Lung (tissue), 12 donors: Measurements from ENCODE around the gene RNASEH2B. TPM values are rescaled to one million over a fixed set of nuclear protein-coding genes. Genes with fewer than 3 reads are reported as not detected.

Source experiments
- ATAC-seq: fragments of 200-7000 bp; cut with Tn5 transposase; one replicate; pipeline ENCODE4 v1.9.1; 2020; ENCODE audit warnings: moderate number of reproducible peaks; ENCODE audit not compliant: insufficient read depth, low FRiP score
- DNase-seq, 3 donors: peaks; one replicate each; pipeline ENCODE4 v3.0.0-alpha.2; 2013 to 2017
- H3K27ac ChIP-seq, 2 donors: one replicate each; pipeline ENCODE4 v1.5.1; 2013; ENCODE audit warnings: mild to moderate bottlenecking in 2 of 2, moderate library complexity in 2 of 2, control low read depth in 1 of 2, inconsistent platforms in 1 of 2, low read depth in 1 of 2, low read length in 1 of 2
- H3K27me3 ChIP-seq, 3 donors: one replicate each; pipeline ENCODE4 v1.5.1; 2013; ENCODE audit warnings: low read length in 2 of 3; ENCODE audit not compliant: control insufficient read depth in 3 of 3, insufficient read depth in 3 of 3
- H3K36me3 ChIP-seq, 4 donors: one replicate each; pipeline ENCODE4 v1.5.1; 2013; ENCODE audit warnings: low read length in 4 of 4, mild to moderate bottlenecking in 1 of 4, moderate library complexity in 1 of 4; ENCODE audit not compliant: control insufficient read depth in 4 of 4, insufficient read depth in 4 of 4
- H3K4me1 ChIP-seq, 5 donors: one replicate each; pipeline ENCODE4 v1.5.1; 2013; ENCODE audit warnings: low read length in 5 of 5, mild to moderate bottlenecking in 2 of 5, moderate library complexity in 1 of 5; ENCODE audit not compliant: control insufficient read depth in 5 of 5, insufficient read depth in 5 of 5
- H3K4me3 ChIP-seq: one replicate; pipeline ENCODE4 v1.5.1; 2013; ENCODE audit warnings: mild to moderate bottlenecking, control low read depth, moderate library complexity
- H3K9ac ChIP-seq, 2 donors: one replicate each; pipeline ENCODE4 v1.5.1; 2013; ENCODE audit warnings: low read length in 2 of 2, control low read depth in 1 of 2; ENCODE audit not compliant: insufficient read depth in 1 of 2
- H3K9me3 ChIP-seq, 4 donors: one replicate each; pipeline ENCODE4 v1.5.1; 2013; ENCODE audit warnings: low read length in 3 of 4, mild to moderate bottlenecking in 1 of 4, moderate library complexity in 1 of 4; ENCODE audit not compliant: control insufficient read depth in 4 of 4, insufficient read depth in 3 of 4
- WGBS, 2 donors: extraction: QIAGEN DNeasy Blood & Tissue Kit; methylation state at CpG; one replicate each; pipeline ENCODE4 v1.1.7; 2013; 5-methylcytosine and 5-hydroxymethylcytosine counted together
- polyA plus RNA-seq, 2 donors: library from polyadenylated mRNA; stranded (reverse); fragments of 200-250 nt; gene quantifications; one replicate each; pipeline ENCODE4 v1.2.1, GENCODE V29; 2013
- total RNA-seq, 2 donors: library from RNA; depleted of rRNA in 1 of 2; stranded (reverse); fragments of >200 nt in 1 of 2; gene quantifications; one replicate each; pipeline ENCODE4 v1.2.1, GENCODE V29; 2014 to 2021
- TF ChIP-seq, protein P1 (sequence below): IDR thresholded peaks from 2 replicates; pipeline ENCODE4 v1.5.1; 2012; ENCODE audit warnings: mild to moderate bottlenecking; ENCODE audit errors: control extremely low read depth, extremely low read depth
- donor health status: control.
- donor health status: control.
- donor health status: Bipolar disorder and iron deficiency.
- donor health status: healthy.
- donor health status: DM: yes; HTN: yes; CAD: no.

RNASEH2B gene
- total and polyA plus RNA-seq, 4 donors, result 29.6 to 115 (median 57.8) TPM

DNA sequence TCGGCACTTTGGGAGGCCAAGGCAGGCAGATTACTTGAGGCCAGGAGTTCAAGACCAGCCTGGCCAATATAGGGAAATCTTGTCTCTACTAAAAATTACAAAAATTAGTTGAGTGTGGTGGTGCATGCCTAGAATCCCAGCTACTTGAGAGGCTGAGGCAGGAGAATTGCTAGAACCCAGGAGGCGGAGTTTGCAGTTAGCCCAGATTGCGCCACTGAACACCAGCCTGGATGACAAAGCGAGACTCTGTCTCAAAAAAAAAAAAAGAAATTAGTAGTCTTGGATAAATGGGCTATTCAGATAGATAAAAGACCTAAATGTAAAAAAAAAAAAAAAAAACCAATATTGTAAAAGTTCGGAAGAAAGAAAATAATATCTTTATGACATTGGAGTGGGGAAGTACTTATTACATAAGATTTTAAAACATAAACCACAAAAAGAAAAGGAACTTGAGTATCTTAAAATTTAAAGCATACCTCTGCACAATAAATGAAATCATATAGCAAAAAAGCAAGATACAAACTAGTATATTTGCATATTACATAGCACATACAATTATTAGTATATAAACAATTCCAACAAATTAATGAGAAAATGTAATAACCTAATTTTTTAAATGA lies 26.7 kb upstream of the RNASEH2B start:
- H3K4me3 ChIP-seq, result no peak overlapping the region
- H3K27me3 ChIP-seq, result no peaks in the 10 kb centered on the region
- H3K9ac ChIP-seq, result no peak overlapping the region
- H3K27ac ChIP-seq, result no peak overlapping the region
- no peaks in the 10 kb centered on the region for H3K9me3 ChIP-seq
- 56 to 81% methylated on average over 5 of the region's 5 CpGs for WGBS, 2 donors
- no peak for ATAC-seq
- no peaks in the 10 kb centered on the region for H3K4me1 ChIP-seq
- TF ChIP-seq, protein P1, sequence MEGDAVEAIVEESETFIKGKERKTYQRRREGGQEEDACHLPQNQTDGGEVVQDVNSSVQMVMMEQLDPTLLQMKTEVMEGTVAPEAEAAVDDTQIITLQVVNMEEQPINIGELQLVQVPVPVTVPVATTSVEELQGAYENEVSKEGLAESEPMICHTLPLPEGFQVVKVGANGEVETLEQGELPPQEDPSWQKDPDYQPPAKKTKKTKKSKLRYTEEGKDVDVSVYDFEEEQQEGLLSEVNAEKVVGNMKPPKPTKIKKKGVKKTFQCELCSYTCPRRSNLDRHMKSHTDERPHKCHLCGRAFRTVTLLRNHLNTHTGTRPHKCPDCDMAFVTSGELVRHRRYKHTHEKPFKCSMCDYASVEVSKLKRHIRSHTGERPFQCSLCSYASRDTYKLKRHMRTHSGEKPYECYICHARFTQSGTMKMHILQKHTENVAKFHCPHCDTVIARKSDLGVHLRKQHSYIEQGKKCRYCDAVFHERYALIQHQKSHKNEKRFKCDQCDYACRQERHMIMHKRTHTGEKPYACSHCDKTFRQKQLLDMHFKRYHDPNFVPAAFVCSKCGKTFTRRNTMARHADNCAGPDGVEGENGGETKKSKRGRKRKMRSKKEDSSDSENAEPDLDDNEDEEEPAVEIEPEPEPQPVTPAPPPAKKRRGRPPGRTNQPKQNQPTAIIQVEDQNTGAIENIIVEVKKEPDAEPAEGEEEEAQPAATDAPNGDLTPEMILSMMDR, result no peak
- no peak for DNase-seq
- H3K36me3 ChIP-seq, result no peaks in the 10 kb centered on the region

DNA sequence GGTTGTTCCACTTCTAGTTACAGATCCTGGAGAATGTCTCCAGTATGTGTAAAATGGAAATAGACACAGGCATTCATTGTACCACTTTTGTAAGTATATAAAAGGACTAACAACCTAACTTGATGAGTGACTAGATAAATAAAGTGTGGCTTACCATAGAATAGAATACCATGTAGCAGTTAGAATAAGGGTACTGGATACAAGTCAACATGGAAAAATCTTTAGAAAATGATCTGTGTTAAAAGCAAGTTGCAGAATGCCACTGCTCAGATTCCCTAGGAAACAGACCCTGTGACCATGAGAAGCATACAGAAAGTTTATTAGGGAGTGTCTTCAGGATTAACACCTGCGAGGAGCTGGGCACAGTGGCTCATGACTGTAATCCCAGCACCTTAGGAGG lies 25.9 kb upstream of the RNASEH2B start:
- TF ChIP-seq, protein P1, result no peak
- no peak overlapping the region for H3K9ac ChIP-seq
- no peaks in the 10 kb centered on the region for H3K4me1 ChIP-seq
- no peaks in the 10 kb centered on the region for H3K36me3 ChIP-seq
- 88 to 95% methylated on average over 1 of the region's 1 CpG for WGBS, 2 donors
- ATAC-seq (no peak), DNase-seq (no peak)
- H3K4me3 ChIP-seq, result no peak overlapping the region
- H3K9me3 ChIP-seq, result no peaks in the 10 kb centered on the region
- no peak overlapping the region for H3K27ac ChIP-seq
- no peaks in the 10 kb centered on the region for H3K27me3 ChIP-seq

DNA sequence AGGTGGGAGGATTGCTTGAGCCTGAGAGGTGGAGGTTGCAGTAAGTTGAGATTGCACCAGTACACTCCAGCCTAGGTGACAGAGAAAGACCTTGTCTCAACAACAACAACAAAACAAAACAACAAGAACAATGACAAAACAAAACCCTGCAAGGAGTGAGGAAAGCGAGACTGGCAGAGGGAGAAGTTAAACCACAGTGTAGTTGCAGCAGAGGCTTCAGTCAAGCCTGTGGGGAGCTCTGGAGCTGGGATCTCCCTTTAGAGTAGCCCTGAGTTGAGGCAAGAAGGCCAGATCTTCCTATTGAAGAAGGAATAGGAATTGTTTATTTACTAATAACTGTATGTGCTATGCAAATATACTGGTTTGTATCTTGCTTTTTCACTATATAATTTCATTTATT lies 25.3 kb upstream of the RNASEH2B start:
- H3K4me3 ChIP-seq, result no peak overlapping the region
- no peaks in the 10 kb centered on the region for H3K36me3 ChIP-seq
- no peaks in the 10 kb centered on the region for H3K27me3 ChIP-seq
- no peaks in the 10 kb centered on the region for H3K9me3 ChIP-seq
- no peaks in the 10 kb centered on the region for H3K4me1 ChIP-seq
- no peak overlapping the region for H3K9ac ChIP-seq
- DNase-seq, result no peak
- WGBS, 2 donors, result 41 to 73% methylated on average over 1 of the region's 1 CpG
- H3K27ac ChIP-seq, result no peak overlapping the region
- TF ChIP-seq, protein P1, result no peak
- no peak for ATAC-seq

DNA sequence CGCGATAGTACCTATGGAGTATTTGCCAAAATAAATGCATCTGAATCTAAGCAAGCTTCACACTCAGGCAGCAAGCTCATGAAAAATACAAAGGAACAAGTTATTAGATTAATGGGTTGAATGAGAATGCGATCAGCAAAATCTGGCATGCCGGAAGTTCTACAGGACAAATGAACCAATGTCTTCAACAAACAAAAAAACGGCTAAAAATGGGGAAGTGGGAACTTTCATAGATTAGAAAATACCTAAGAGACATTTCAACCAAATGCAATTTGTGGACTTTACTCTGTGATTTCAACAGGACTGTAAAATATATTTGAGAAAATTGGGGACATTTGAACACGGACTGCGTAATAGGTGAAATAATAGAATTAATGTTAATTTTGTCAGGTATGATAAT lies 22.4 kb upstream of the RNASEH2B start:
- no peak overlapping the region for H3K4me3 ChIP-seq
- no peaks in the 10 kb centered on the region for H3K36me3 ChIP-seq
- no peaks in the 10 kb centered on the region for H3K9me3 ChIP-seq
- 62 to 82% methylated on average over 7 of the region's 7 CpGs for WGBS, 2 donors
- H3K27ac ChIP-seq, result no peak overlapping the region
- DNase-seq (no peak), ATAC-seq (no peak)
- no peaks in the 10 kb centered on the region for H3K4me1 ChIP-seq
- H3K9ac ChIP-seq, result no peak overlapping the region
- TF ChIP-seq, protein P1, result no peak
- no peaks in the 10 kb centered on the region for H3K27me3 ChIP-seq
